Neuronal stem cell (in vitro differentiated cells): ENCODE results near the gene ZNF536.

Experiments
- DNase-seq: peaks from one replicate; pipeline ENCODE4 v3.0.0-alpha.2; 2013; ENCODE audit warnings: low spot score
- H2AFZ ChIP-seq: one replicate; pipeline ENCODE4 v1.6.1; 2013; ENCODE audit warnings: mild to moderate bottlenecking, low read length, inconsistent platforms
- H2AK5ac ChIP-seq: 2 replicates; pipeline ENCODE4 v1.6.1; 2013; ENCODE audit warnings: low read depth, mild to moderate bottlenecking, inconsistent platforms, low read length, moderate library complexity, mixed read lengths
- H2BK120ac ChIP-seq: 2 replicates; pipeline ENCODE4 v1.6.1; 2013; ENCODE audit warnings: low read depth, mild to moderate bottlenecking, inconsistent platforms, low read length, moderate library complexity, mixed read lengths
- H2BK12ac ChIP-seq: one replicate; pipeline ENCODE4 v1.6.1; 2013; ENCODE audit warnings: low read length, inconsistent platforms
- H2BK15ac ChIP-seq: 2 replicates; pipeline ENCODE4 v1.6.1; 2013; ENCODE audit warnings: mild to moderate bottlenecking, low read length, inconsistent platforms, mixed read lengths
- H2BK5ac ChIP-seq: one replicate; pipeline ENCODE4 v1.6.1; 2013; ENCODE audit warnings: inconsistent platforms, mild to moderate bottlenecking, low read length, moderate library complexity
- H3K14ac ChIP-seq: one replicate; pipeline ENCODE4 v1.6.1; 2013; ENCODE audit warnings: low read length, inconsistent platforms
- H3K18ac ChIP-seq: 2 replicates; pipeline ENCODE4 v1.6.1; 2013; ENCODE audit warnings: low read length, inconsistent platforms
- H3K23ac ChIP-seq: 2 replicates; pipeline ENCODE4 v1.6.1; 2013; ENCODE audit warnings: low read depth, mild to moderate bottlenecking, mixed read lengths, low read length, inconsistent platforms; ENCODE audit not compliant: poor library complexity
- H3K27ac ChIP-seq: replicated peaks from 3 replicates; pipeline ENCODE4 v1.5.1; 2013; ENCODE audit warnings: low read length, inconsistent platforms
- H3K27me3 ChIP-seq, 3 experiments: 2 replicates each; pipeline ENCODE4 v1.6.1; 2013; ENCODE audit warnings: low read length in 3 of 3, mild to moderate bottlenecking in 2 of 3, inconsistent platforms in 1 of 3, low read depth in 1 of 3, mixed read lengths in 1 of 3, moderate library complexity in 1 of 3; ENCODE audit not compliant: control insufficient read depth in 3 of 3, insufficient read depth in 3 of 3
- H3K36me3 ChIP-seq, 2 donors: replicated peaks in 1 of 2; 2 replicates each; pipeline ENCODE4 v1.6.1; 2013; ENCODE audit warnings: low read length in 2 of 2; ENCODE audit not compliant: control insufficient read depth in 2 of 2, insufficient read depth in 2 of 2
- H3K4ac ChIP-seq: 2 replicates; pipeline ENCODE4 v1.6.1; 2013; ENCODE audit warnings: inconsistent platforms, mild to moderate bottlenecking, low read length, moderate library complexity
- H3K4me1 ChIP-seq, 2 donors: 1 replicate in 1 of 2; 2 replicates in 1 of 2; pipeline ENCODE4 v1.6.1; 2013; ENCODE audit warnings: low read length in 2 of 2, low read depth in 1 of 2; ENCODE audit not compliant: control insufficient read depth in 2 of 2, insufficient read depth in 1 of 2
- H3K4me2 ChIP-seq: one replicate; pipeline ENCODE4 v1.6.1; 2013; ENCODE audit warnings: mild to moderate bottlenecking, low read length, inconsistent platforms; ENCODE audit not compliant: insufficient read depth, poor library complexity, severe bottlenecking
- H3K4me3 ChIP-seq, 2 donors: 2 replicates each; pipeline ENCODE4 v1.5.1; 2013; ENCODE audit warnings: low read length in 2 of 2, mild to moderate bottlenecking in 2 of 2, inconsistent platforms in 1 of 2, moderate library complexity in 1 of 2
- H3K79me1 ChIP-seq: one replicate; pipeline ENCODE4 v1.6.1; 2013; ENCODE audit warnings: low read depth, mild to moderate bottlenecking, inconsistent platforms, low read length, moderate library complexity
- H3K9ac ChIP-seq: one replicate; pipeline ENCODE4 v1.6.1; 2013; ENCODE audit warnings: mild to moderate bottlenecking, low read depth, low read length, inconsistent platforms; ENCODE audit not compliant: poor library complexity
- H3K9me3 ChIP-seq, 2 donors: replicated peaks in 1 of 2; 2 replicates each; pipeline versions ENCODE3 to v1.6.1; 2013; ENCODE audit warnings: low read length in 2 of 2, mild to moderate bottlenecking in 2 of 2, inconsistent platforms in 1 of 2, low read depth in 1 of 2, mixed read lengths in 1 of 2, moderate library complexity in 1 of 2; ENCODE audit not compliant: control insufficient read depth in 2 of 2, insufficient read depth in 1 of 2
- H4K8ac ChIP-seq: one replicate; pipeline ENCODE4 v1.6.1; 2013; ENCODE audit warnings: low read depth, mild to moderate bottlenecking, inconsistent platforms, low read length, moderate library complexity
- H4K91ac ChIP-seq: one replicate; pipeline ENCODE4 v1.6.1; 2013; ENCODE audit warnings: low read length, low read depth, mild to moderate bottlenecking, inconsistent platforms; ENCODE audit not compliant: poor library complexity
- WGBS, 2 donors: extraction: QIAGEN DNeasy Blood & Tissue Kit; methylation state at CpG; one replicate each; pipeline ENCODE4 v1.1.7; 2013; ENCODE audit warnings: missing lambda C conversion rate in 2 of 2, mixed read lengths in 1 of 2; ENCODE audit not compliant: insufficient read length in 2 of 2, insufficient replicate concordance in 1 of 2; ENCODE audit errors: extremely low coverage in 2 of 2; 5-methylcytosine and 5-hydroxymethylcytosine counted together

The ZNF536 gene

DNA sequence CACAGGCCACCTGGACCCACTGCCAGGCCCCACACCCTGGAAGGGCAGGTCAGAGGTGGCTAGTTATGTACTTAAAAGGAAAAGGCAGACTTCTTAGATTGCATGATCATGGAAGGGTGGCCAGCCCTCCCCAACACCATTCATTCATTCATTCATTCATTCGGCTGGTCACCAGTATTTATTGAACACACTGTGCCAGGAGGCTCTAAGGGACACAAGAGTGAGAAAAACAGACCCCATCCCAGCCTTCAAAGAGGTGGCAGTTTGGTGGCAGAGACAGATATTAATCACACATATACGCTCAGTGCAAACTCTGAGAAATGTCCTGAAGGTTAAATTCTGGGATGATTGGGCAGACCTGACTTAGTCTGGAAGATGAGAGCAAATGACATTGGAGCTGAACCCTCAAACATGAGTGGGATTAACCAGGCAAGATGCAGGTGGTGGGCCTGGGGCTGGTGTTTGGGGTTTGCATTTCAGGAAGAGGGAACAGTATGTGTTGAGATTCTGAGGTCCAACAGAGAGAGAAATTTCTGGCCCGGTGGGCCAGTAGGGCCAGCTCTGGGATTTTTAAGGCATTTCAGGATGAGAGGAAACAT lies 147.5 kb downstream of the ZNF536 start:
- no peaks in the 10 kb centered on the region for H3K79me1 ChIP-seq
- no CpG with 5 or more reads among the region's 3 CpGs for WGBS, 2 donors

DNA sequence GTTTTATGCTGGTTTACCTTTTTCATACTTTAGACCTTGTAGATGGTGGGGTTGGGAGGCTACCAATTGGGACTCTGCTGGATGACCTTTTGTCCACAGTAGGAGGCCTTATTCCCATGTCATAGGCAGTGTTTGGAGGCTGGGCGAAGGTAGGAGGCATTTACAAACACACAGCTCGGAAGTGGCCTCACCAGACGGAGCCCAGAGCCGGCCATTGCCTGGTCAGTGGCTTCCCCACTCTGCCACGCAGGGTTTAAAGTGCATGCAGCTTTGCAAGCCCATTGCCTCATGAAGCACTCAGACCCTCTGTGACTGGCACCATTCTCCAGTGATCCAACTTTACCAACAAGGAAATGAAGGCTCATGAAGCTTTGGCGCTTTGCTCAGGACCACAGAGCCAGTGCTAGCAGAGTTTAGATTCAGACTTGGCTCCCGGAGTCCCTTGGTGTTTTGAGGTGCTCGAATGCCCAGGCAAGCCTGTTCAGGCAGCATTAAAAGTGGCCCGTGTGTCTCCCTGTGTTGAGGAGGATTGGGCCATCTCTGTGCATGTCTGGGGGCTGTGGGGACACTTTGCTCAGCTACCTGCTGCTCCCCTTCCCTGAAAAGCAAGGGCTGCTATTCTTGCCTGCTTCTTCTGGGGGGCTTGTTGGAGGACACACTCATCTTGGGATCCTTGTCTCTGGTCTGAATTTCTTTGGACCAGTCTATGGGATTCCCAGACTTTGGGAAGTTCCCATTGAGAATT lies 148.7 kb downstream of the ZNF536 start:
- no peak overlapping the region for H3K4ac ChIP-seq
- H3K9ac ChIP-seq: no peak overlapping the region
- no peak overlapping the region for H3K27ac ChIP-seq
- H3K27me3 ChIP-seq: no peaks in the 10 kb centered on the region
- H4K8ac ChIP-seq: no peak overlapping the region
- no peaks in the 10 kb centered on the region for H3K9me3 ChIP-seq
- no peaks in the 10 kb centered on the region for H3K79me1 ChIP-seq
- no peak overlapping the region for H2BK15ac ChIP-seq
- H4K91ac ChIP-seq: no peak overlapping the region
- H3K4me3 ChIP-seq: no peak overlapping the region
- no CpG with 5 or more reads among the region's 9 CpGs for whole genome bisulfite sequencing, 2 donors
- H2BK12ac ChIP-seq: no peak overlapping the region
- no peak overlapping the region for H3K14ac ChIP-seq
- H3K4me2 ChIP-seq: no peak overlapping the region
- no peak for DNase-seq
- H3K36me3 ChIP-seq: no peaks in the 10 kb centered on the region
- H3K18ac ChIP-seq: no peak overlapping the region
- no peak overlapping the region for H2BK5ac ChIP-seq
- no peak overlapping the region for H3K23ac ChIP-seq
- no peak overlapping the region for H2AK5ac ChIP-seq
- no peak overlapping the region for H2AFZ ChIP-seq
- H3K4me1 ChIP-seq: no peaks in the 10 kb centered on the region
- no peak overlapping the region for H2BK120ac ChIP-seq

More for the DNA sequence above, 147.5 kb downstream of the ZNF536 start:
- Histone ChIP-seq H3K4me2 (no peak overlapping the region), H2BK15ac (no peak overlapping the region), H3K9ac (no peak overlapping the region), H3K4ac (no peak overlapping the region), H3K18ac (no peak overlapping the region), H2BK5ac (no peak overlapping the region), H3K27me3 (no peaks in the 10 kb centered on the region), H4K91ac (no peak overlapping the region), H3K4me1 (no peaks in the 10 kb centered on the region), H3K9me3 (no peaks in the 10 kb centered on the region), H2AK5ac (no peak overlapping the region), H2AFZ (no peak overlapping the region), H2BK120ac (no peak overlapping the region), H3K14ac (no peak overlapping the region), H3K23ac (no peak overlapping the region), H3K27ac (no peak overlapping the region), H3K36me3 (no peaks in the 10 kb centered on the region), H3K4me3 (no peak overlapping the region), H4K8ac (no peak overlapping the region), H2BK12ac (no peak overlapping the region)
- no peak for DNase-seq

DNA sequence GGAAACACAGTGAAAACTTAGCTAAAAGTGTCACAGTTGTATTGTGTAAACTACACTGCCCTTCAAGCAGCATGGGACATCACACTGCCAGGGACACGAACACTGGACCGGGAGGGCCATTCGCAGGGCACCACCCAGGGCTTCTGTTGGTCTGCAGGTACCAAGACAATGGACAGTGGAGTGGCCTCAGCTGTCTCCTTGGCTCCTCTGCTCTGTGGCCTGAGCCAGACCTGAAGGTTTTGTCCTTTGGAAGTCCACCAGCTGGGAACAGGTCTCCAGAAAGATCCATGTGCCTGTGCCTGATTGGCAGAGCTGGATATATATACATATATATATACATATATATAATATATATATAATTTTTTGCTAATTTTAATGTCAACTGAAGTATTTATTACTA lies 149.8 kb downstream of the ZNF536 start:
- H3K23ac ChIP-seq: no peak overlapping the region
- H3K4ac ChIP-seq: no peak overlapping the region
- no CpG with 5 or more reads among the region's 3 CpGs for WGBS, 2 donors
- H2BK12ac ChIP-seq: no peak overlapping the region
- H3K14ac ChIP-seq: no peak overlapping the region
- peak overlapping the region; percentile 50 for H3K9ac ChIP-seq
- H2AK5ac ChIP-seq: no peak overlapping the region
- H3K79me1 ChIP-seq: no peaks in the 10 kb centered on the region
- no peak overlapping the region for H4K91ac ChIP-seq
- H2BK15ac ChIP-seq: no peak overlapping the region
- H3K9me3 ChIP-seq: no peaks in the 10 kb centered on the region
- H3K4me3 ChIP-seq: no peak overlapping the region
- H3K4me1 ChIP-seq: no peaks in the 10 kb centered on the region
- no peak overlapping the region for H2BK5ac ChIP-seq
- H2AFZ ChIP-seq: no peak overlapping the region
- no peak overlapping the region for H4K8ac ChIP-seq
- no peaks in the 10 kb centered on the region for H3K27me3 ChIP-seq
- H3K36me3 ChIP-seq: no peaks in the 10 kb centered on the region
- peak overlapping the region; percentile 45 for H3K18ac ChIP-seq
- no peak overlapping the region for H2BK120ac ChIP-seq
- no peak for DNase-seq
- H3K27ac ChIP-seq: no peak overlapping the region
- no peak overlapping the region for H3K4me2 ChIP-seq

DNA sequence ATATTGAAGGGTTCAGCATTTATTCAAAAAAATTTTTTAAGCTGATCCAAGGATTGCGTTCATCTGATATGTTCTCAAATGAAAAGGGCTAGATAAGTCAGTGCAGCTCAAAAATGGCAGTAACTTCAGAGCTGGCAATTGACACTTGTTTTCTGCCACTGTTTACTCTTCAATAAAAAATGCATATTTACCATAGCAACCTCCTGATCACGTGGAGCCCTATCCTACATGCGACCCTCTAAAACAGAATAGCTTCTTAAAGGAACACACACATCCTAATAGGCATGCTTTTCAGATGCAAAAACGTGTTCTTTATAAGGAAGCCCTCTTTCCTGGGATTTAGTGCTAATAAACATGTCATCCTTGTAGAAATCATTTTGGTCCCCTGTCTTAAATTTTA lies 150.2 kb downstream of the ZNF536 start:
- H3K27me3 ChIP-seq: no peaks in the 10 kb centered on the region
- no peak overlapping the region for H3K23ac ChIP-seq
- H3K4ac ChIP-seq: no peak overlapping the region
- no peak overlapping the region for H4K8ac ChIP-seq
- H3K14ac ChIP-seq: no peak overlapping the region
- no peak overlapping the region for H2BK12ac ChIP-seq
- no peaks in the 10 kb centered on the region for H3K79me1 ChIP-seq
- no peak overlapping the region for H3K18ac ChIP-seq
- no peak overlapping the region for H2AK5ac ChIP-seq
- no peak overlapping the region for H2BK5ac ChIP-seq
- H3K4me3 ChIP-seq: no peak overlapping the region
- no peak overlapping the region for H2BK120ac ChIP-seq
- no peaks in the 10 kb centered on the region for H3K4me1 ChIP-seq
- no peak overlapping the region for H2BK15ac ChIP-seq
- no peaks in the 10 kb centered on the region for H3K36me3 ChIP-seq
- no peak overlapping the region for H4K91ac ChIP-seq
- no peaks in the 10 kb centered on the region for H3K9me3 ChIP-seq
- H2AFZ ChIP-seq: no peak overlapping the region
- no CpG with 5 or more reads among the region's 4 CpGs for WGBS, 2 donors
- no peak overlapping the region for H3K27ac ChIP-seq
- DNase-seq: no peak
- no peak overlapping the region for H3K9ac ChIP-seq
- no peak overlapping the region for H3K4me2 ChIP-seq
